Nephron progenitor cell (in vitro differentiated cells): ENCODE measurements around the gene HRG.
"Not testable (repeated sequence)": the region's sequence is repeated elsewhere in the genome, so short reads cannot be mapped to it uniquely, and the experiment has no call there.

Experiments
- DNase-seq: peaks from one replicate; pipeline ENCODE4 v3.0.0; 2021
- H3K27ac Mint-ChIP-seq: 2 replicates; pipeline ENCODE4 v1.8.0; 2021; ENCODE audit warnings: mild to moderate bottlenecking, moderate library complexity, mixed read lengths
- H3K27me3 Mint-ChIP-seq: 2 replicates; pipeline ENCODE4 v1.8.0; 2021; ENCODE audit warnings: mild to moderate bottlenecking, low read depth, mixed read lengths; ENCODE audit not compliant: poor library complexity
- H3K36me3 Mint-ChIP-seq: 2 replicates; pipeline ENCODE4 v1.8.0; 2021; ENCODE audit warnings: low read depth, mixed read lengths
- H3K4me1 Mint-ChIP-seq: 2 replicates; pipeline ENCODE4 v1.8.0; 2021; ENCODE audit warnings: mixed read lengths
- H3K4me3 Mint-ChIP-seq: 2 replicates; pipeline ENCODE4 v1.8.0; 2021; ENCODE audit warnings: mild to moderate bottlenecking, moderate library complexity, mixed read lengths
- H3K9me3 Mint-ChIP-seq: 2 replicates; pipeline ENCODE4 v1.8.0; 2021; ENCODE audit warnings: mild to moderate bottlenecking, moderate library complexity, mixed read lengths
- TF ChIP-seq, protein P1 (sequence below): fragments of 200-600 bp; sonication (generic); IDR thresholded peaks from 2 replicates; pipeline ENCODE4 v1.5.0; 2021; ENCODE audit warnings: antibody characterized with exemption

HRG gene

DNA sequence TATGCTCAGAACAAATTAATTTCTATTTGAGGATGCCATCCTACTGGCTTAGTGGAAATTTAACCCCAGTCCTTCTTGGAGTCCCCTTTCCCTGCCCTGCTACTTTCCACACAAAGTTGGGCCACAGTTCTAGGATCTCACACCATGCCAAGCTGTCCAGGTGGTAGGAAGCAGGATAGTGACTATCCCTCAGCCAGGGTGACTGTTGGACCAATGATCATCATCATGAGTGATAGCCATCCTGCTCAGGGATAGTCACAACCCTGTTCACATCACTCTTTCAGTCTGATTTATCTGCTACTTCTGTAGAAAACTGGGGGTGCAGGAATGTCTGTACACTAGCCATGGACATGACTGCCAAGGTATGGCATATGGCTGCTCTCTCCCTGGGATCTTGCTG, 12.8 kb downstream of the HRG start:
- TF ChIP-seq, protein P1, sequence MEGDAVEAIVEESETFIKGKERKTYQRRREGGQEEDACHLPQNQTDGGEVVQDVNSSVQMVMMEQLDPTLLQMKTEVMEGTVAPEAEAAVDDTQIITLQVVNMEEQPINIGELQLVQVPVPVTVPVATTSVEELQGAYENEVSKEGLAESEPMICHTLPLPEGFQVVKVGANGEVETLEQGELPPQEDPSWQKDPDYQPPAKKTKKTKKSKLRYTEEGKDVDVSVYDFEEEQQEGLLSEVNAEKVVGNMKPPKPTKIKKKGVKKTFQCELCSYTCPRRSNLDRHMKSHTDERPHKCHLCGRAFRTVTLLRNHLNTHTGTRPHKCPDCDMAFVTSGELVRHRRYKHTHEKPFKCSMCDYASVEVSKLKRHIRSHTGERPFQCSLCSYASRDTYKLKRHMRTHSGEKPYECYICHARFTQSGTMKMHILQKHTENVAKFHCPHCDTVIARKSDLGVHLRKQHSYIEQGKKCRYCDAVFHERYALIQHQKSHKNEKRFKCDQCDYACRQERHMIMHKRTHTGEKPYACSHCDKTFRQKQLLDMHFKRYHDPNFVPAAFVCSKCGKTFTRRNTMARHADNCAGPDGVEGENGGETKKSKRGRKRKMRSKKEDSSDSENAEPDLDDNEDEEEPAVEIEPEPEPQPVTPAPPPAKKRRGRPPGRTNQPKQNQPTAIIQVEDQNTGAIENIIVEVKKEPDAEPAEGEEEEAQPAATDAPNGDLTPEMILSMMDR: no peak
- no peak for DNase-seq
- Mint-ChIP-seq H3K4me3 (no peak overlapping the region), H3K27ac (no peak overlapping the region), H3K27me3 (peaks cover 12% of the 10 kb centered on the region), H3K4me1 (no peaks in the 10 kb centered on the region), H3K36me3 (no peaks in the 10 kb centered on the region), H3K9me3 (no peaks in the 10 kb centered on the region)

DNA sequence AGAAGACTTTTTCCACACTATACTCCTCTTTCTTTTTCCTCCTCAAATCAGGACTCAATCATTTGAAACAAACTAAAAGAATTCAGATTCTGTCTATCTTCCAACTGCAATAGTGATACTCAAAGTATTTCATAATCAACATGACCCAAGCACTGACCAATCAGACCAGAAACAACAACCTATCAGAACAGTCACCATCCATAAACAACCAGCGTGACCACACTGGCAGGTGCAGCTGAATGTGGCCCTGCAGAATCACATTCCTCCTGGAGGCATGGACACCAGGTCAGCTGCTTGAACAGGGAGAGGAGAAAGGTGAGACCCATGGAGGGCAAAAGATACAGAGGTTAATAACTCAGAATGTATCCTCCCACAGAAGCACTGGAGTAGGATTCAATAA, 13.3 kb downstream of the HRG start:
- H3K9me3 Mint-ChIP-seq: no peaks in the 10 kb centered on the region
- no peak overlapping the region for H3K27ac Mint-ChIP-seq
- peaks cover 10% of the 10 kb centered on the region for H3K27me3 Mint-ChIP-seq
- DNase-seq: no peak
- no peaks in the 10 kb centered on the region for H3K36me3 Mint-ChIP-seq
- no peak overlapping the region for H3K4me3 Mint-ChIP-seq
- H3K4me1 Mint-ChIP-seq: no peaks in the 10 kb centered on the region
- TF ChIP-seq, protein P1: no peak

DNA sequence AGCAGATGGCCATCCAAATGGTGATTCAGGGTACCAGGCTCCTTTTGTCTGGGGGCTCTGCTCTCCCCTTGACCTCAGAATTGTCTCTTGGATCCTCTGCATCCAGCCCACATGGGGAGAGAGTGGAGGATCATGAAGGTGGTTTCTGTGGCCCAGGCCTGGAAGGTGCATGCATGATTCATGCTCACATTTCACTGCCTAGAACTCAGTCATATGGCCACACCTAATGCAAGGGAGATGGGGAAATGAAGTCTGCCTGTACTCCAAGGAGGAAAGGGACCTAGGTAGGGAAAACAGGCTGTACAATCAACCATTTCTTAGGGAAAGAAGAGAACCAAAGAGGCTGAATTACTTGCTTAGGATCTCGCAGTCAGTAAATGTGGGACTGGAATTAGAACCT, 15.1 kb downstream of the HRG start:
- H3K27me3 Mint-ChIP-seq: peaks cover 17% of the 10 kb centered on the region
- no peak for DNase-seq
- H3K4me1 Mint-ChIP-seq: no peaks in the 10 kb centered on the region
- H3K9me3 Mint-ChIP-seq: peaks cover 10% of the 10 kb centered on the region
- no peak overlapping the region for H3K4me3 Mint-ChIP-seq
- TF ChIP-seq, protein P1: no peak
- no peaks in the 10 kb centered on the region for H3K36me3 Mint-ChIP-seq
- no peak overlapping the region for H3K27ac Mint-ChIP-seq

DNA sequence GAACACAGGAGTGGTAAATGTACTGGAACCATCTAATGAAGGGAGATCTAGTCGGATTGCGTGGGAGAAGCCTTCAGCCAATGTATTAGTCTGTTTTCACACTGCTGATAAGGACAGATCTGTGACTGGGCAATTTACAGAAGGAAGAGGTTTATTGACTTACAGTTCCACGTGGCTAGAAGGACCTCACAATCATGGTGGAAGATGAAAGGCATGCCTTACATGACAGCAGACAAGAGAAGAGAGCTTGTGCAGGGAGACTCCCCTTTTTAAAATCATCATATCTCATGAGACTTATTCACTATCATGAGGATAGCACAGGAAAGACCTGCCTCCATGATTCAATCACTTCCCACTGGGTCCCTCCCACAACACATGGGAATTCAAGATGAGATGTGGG, 17.0 kb downstream of the HRG start:
- peaks cover 22% of the 10 kb centered on the region for H3K9me3 Mint-ChIP-seq
- H3K4me3 Mint-ChIP-seq: no peak overlapping the region
- no peaks in the 10 kb centered on the region for H3K36me3 Mint-ChIP-seq
- H3K27me3 Mint-ChIP-seq: peaks cover 14% of the 10 kb centered on the region
- H3K27ac Mint-ChIP-seq: no peak overlapping the region
- no peak for DNase-seq
- TF ChIP-seq, protein P1: no peak
- no peaks in the 10 kb centered on the region for H3K4me1 Mint-ChIP-seq

DNA sequence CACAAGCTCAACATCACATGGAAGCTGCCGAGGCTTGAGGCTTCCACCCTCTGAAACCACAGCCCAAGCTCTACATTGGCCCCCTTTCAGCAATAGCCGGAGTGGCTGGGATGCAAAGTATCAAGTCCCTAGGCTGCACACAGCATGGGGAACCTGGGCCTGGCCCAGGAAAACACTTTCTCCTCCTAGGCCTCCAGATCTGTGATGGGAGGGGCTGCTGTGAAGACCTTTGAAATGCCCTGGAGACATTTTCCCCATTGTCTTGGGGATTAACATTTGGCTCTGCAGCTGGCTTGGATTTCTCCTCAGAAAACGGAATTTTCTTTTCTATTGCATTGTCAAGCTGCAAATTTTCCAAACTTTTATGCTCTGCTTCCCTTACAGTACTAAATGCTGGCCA, 18.2 kb downstream of the HRG start:
- peaks cover 12% of the 10 kb centered on the region for H3K27me3 Mint-ChIP-seq
- no peak overlapping the region for H3K4me3 Mint-ChIP-seq
- no peak overlapping the region for H3K27ac Mint-ChIP-seq
- no peaks in the 10 kb centered on the region for H3K4me1 Mint-ChIP-seq
- peaks cover 22% of the 10 kb centered on the region for H3K9me3 Mint-ChIP-seq
- DNase-seq: no peak
- TF ChIP-seq, protein P1: no peak
- no peaks in the 10 kb centered on the region for H3K36me3 Mint-ChIP-seq

DNA sequence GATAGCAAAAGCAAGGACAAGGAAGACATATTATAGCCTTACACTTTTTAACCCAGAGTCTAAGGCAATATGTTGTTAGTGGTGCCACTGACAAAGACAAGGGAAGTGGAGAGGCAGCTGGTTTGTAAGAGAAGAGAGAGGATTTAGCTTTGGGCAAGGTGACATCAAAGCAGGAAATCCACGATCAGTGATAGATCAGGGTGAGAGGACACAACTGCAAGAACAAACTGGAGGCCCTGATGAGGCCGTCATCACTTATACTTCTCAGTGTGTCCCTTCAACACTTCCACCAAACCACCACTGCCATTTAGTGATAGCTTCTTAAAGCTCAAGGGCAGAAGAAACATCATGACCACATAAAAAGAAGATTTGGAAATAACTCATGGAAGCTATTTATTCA, 20.7 kb downstream of the HRG start:
- not testable (repeated sequence) for DNase-seq, H3K4me1 Mint-ChIP-seq, H3K4me3 Mint-ChIP-seq, H3K27ac Mint-ChIP-seq, H3K36me3 Mint-ChIP-seq
- peaks cover 22% of the 10 kb centered on the region for H3K9me3 Mint-ChIP-seq
- peaks cover 11% of the 10 kb centered on the region for H3K27me3 Mint-ChIP-seq
